IMR-90 (cell line): ENCODE data around the gene ANKDD1B. TPM values are rescaled to one million over a fixed set of nuclear protein-coding genes. Genes with fewer than 3 reads are reported as not detected.

Source experiments
- ATAC-seq: fragments of 200-7000 bp; cut with Tn5 transposase; 2 replicates; pipeline ENCODE4 v1.9.1; 2020; ENCODE audit warnings: low read depth, mild to moderate bottlenecking, moderate library complexity
- BruUV-seq: library from RNA; stranded (reverse); fragments of 400-500 nt; replicated peaks from 2 replicates; lab custom pipeline; 2021; lab: Mats Ljungman, UMichigan
- CTCF ChIA-PET: fragments of 300-600 bp; formaldehyde crosslinking; extraction: SDS; loops from one replicate; lab custom pipeline; 2021; ENCODE audit warnings: antibody characterized with exemption; lab: Yijun Ruan, JAX
- POLR2A ChIA-PET: fragments of 300-600 bp; sonication (Branson Sonifier 250); formaldehyde crosslinking; loops from one replicate; lab custom pipeline; 2022; ENCODE audit warnings: antibody characterized with exemption; ENCODE audit not compliant: unreplicated experiment; lab: Charles Lee
- DNase-seq: peaks from one replicate; pipeline ENCODE4 v3.0.0; 2013
- H2AFZ ChIP-seq: replicated peaks from 2 replicates; pipeline ENCODE3; 2013; ENCODE audit warnings: low read length, mild to moderate bottlenecking; ENCODE audit not compliant: poor library complexity
- H2AK5ac ChIP-seq: 2 replicates; pipeline ENCODE4 v1.6.1; 2013; ENCODE audit warnings: low read depth, low read length, inconsistent platforms
- H2AK9ac ChIP-seq: replicated peaks from 2 replicates; pipeline ENCODE3; 2013; ENCODE audit warnings: mild to moderate bottlenecking, low read depth, low read length, moderate library complexity; ENCODE audit not compliant: poor library complexity
- H2BK120ac ChIP-seq: 2 replicates; pipeline ENCODE4 v1.6.1; 2013; ENCODE audit warnings: low read depth, low read length, inconsistent platforms
- H2BK15ac ChIP-seq: 3 replicates; pipeline ENCODE4 v1.6.1; 2013; ENCODE audit warnings: low read depth, low read length, inconsistent platforms
- H2BK20ac ChIP-seq: 2 replicates; pipeline ENCODE4 v1.6.1; 2013; ENCODE audit warnings: low read depth, mild to moderate bottlenecking, inconsistent platforms, low read length, moderate library complexity
- H2BK5ac ChIP-seq: 2 replicates; pipeline ENCODE4 v1.6.1; 2013; ENCODE audit warnings: mild to moderate bottlenecking, low read depth, low read length, inconsistent platforms; ENCODE audit not compliant: poor library complexity, severe bottlenecking
- H3K14ac ChIP-seq: replicated peaks from 2 replicates; pipeline ENCODE4 v1.6.1; 2013; ENCODE audit warnings: low read depth, low read length, inconsistent platforms
- H3K18ac ChIP-seq: 2 replicates; pipeline ENCODE4 v1.6.1; 2013; ENCODE audit warnings: low read depth, low read length, control low read depth
- H3K23ac ChIP-seq: 2 replicates; pipeline ENCODE4 v1.6.1; 2013; ENCODE audit warnings: low read depth, low read length, inconsistent platforms
- H3K27ac ChIP-seq: 2 replicates; pipeline ENCODE4 v1.5.1; 2013; ENCODE audit warnings: mild to moderate bottlenecking, control low read depth, low read length; ENCODE audit not compliant: insufficient read depth
- H3K27me3 ChIP-seq: 2 replicates; pipeline ENCODE4 v1.6.1; 2013; ENCODE audit warnings: low read length; ENCODE audit not compliant: control insufficient read depth, insufficient read depth
- H3K36me3 ChIP-seq: 2 replicates; pipeline ENCODE4 v1.6.1; 2013; ENCODE audit warnings: low read length, mixed read lengths; ENCODE audit not compliant: control insufficient read depth, insufficient read depth
- H3K4ac ChIP-seq: 2 replicates; pipeline ENCODE4 v1.6.1; 2013; ENCODE audit warnings: low read depth, low read length, inconsistent platforms
- H3K4me1 ChIP-seq: 2 replicates; pipeline ENCODE4 v1.6.1; 2013; ENCODE audit warnings: low read length, mixed read lengths; ENCODE audit not compliant: control insufficient read depth, insufficient read depth
- H3K4me2 ChIP-seq: 2 replicates; pipeline ENCODE4 v1.6.1; 2013; ENCODE audit warnings: low read depth, mild to moderate bottlenecking, control low read depth, low read length, moderate library complexity
- H3K4me3 ChIP-seq: 2 replicates; pipeline ENCODE4 v1.5.1; 2013; ENCODE audit warnings: low read depth, mild to moderate bottlenecking, control low read depth, low read length, moderate library complexity; ENCODE audit not compliant: insufficient read depth
- H3K56ac ChIP-seq: 2 replicates; pipeline ENCODE4 v1.6.1; 2013; ENCODE audit warnings: low read length, inconsistent platforms; ENCODE audit not compliant: insufficient read depth; ENCODE audit errors: extremely low read depth
- H3K79me1 ChIP-seq, 2 experiments: 2 replicates each; pipeline ENCODE4 v1.6.1; 2013; ENCODE audit warnings: low read length in 2 of 2, inconsistent platforms in 1 of 2, low read depth in 1 of 2
- H3K9ac ChIP-seq: 2 replicates; pipeline ENCODE4 v1.6.1; 2013; ENCODE audit warnings: low read depth, low read length, control low read depth
- H3K9me1 ChIP-seq: 2 replicates; pipeline ENCODE4 v1.6.1; 2013; ENCODE audit warnings: low read length, inconsistent platforms; ENCODE audit not compliant: insufficient read depth
- H3K9me3 ChIP-seq: 2 replicates; pipeline ENCODE4 v1.6.1; 2013; ENCODE audit warnings: low read length; ENCODE audit not compliant: control insufficient read depth, insufficient read depth
- H4K20me1 ChIP-seq: 2 replicates; pipeline ENCODE4 v1.6.1; 2013; ENCODE audit warnings: low read length, inconsistent platforms; ENCODE audit not compliant: insufficient read depth
- H4K5ac ChIP-seq: 2 replicates; pipeline ENCODE4 v1.6.1; 2013; ENCODE audit warnings: mild to moderate bottlenecking, low read depth, low read length, control low read depth
- H4K8ac ChIP-seq, 2 experiments: 2 replicates each; pipeline ENCODE4 v1.6.1; 2013; ENCODE audit warnings: low read depth in 2 of 2, low read length in 2 of 2, control low read depth in 1 of 2, inconsistent platforms in 1 of 2
- H4K91ac ChIP-seq: 2 replicates; pipeline ENCODE4 v1.6.1; 2013; ENCODE audit warnings: low read depth, low read length, inconsistent platforms; ENCODE audit not compliant: insufficient read depth
- BHLHE40 ChIP-seq: fragments of 150-350 bp; IDR thresholded peaks from 2 replicates; pipeline ENCODE4 v1.6.1; 2016; ENCODE audit warnings: mild to moderate bottlenecking, low read depth, low read length
- CEBPB ChIP-seq: IDR thresholded peaks from 2 replicates; pipeline ENCODE4 v1.6.1; 2012; ENCODE audit warnings: low read depth, low read length, improper control_type of control experiment
- CHD1 ChIP-seq: IDR thresholded peaks from 2 replicates; pipeline ENCODE4 v1.6.1; 2012; ENCODE audit warnings: low read depth, low read length, improper control_type of control experiment
- CTCF ChIP-seq: conservative IDR thresholded peaks from 2 replicates; pipeline ENCODE4 v1.5.1; 2012; ENCODE audit warnings: mild to moderate bottlenecking, low read depth, low read length, improper control_type of control experiment
- FOS ChIP-seq: fragments of 150-350 bp; IDR thresholded peaks from 2 replicates; pipeline ENCODE4 v1.6.1; 2016; ENCODE audit warnings: low read depth, low read length
- MAFK ChIP-seq: IDR thresholded peaks from 2 replicates; pipeline ENCODE4 v1.6.1; 2012; ENCODE audit warnings: low read depth, low read length, improper control_type of control experiment
- MAZ ChIP-seq: IDR thresholded peaks from 2 replicates; pipeline ENCODE4 v1.6.1; 2012; ENCODE audit warnings: low read depth, mild to moderate bottlenecking, low read length, improper control_type of control experiment, moderate library complexity, borderline replicate concordance
- MXI1 ChIP-seq: IDR thresholded peaks from 2 replicates; pipeline ENCODE4 v1.6.1; 2012; ENCODE audit warnings: low read depth, mild to moderate bottlenecking, low read length, moderate library complexity, borderline replicate concordance
- NFE2L2 ChIP-seq: fragments of 150-350 bp; IDR thresholded peaks from 2 replicates; pipeline ENCODE4 v1.6.1; 2016; ENCODE audit warnings: low read depth, mild to moderate bottlenecking, low read length
- POLR2A ChIP-seq: IDR thresholded peaks from 2 replicates; pipeline ENCODE4 v1.6.1; 2012; ENCODE audit warnings: mild to moderate bottlenecking, low read depth, low read length
- RAD21 ChIP-seq: IDR thresholded peaks from 2 replicates; pipeline ENCODE4 v1.6.1; 2012; ENCODE audit warnings: low read length, improper control_type of control experiment
- RCOR1 ChIP-seq: IDR thresholded peaks from 2 replicates; pipeline ENCODE4 v1.6.1; 2012; ENCODE audit warnings: mild to moderate bottlenecking, low read length, improper control_type of control experiment; ENCODE audit not compliant: insufficient replicate concordance
- RFX5 ChIP-seq: IDR thresholded peaks from 2 replicates; pipeline ENCODE4 v1.8.0; 2012; ENCODE audit warnings: low read depth, mild to moderate bottlenecking, low read length, moderate library complexity
- SMC3 ChIP-seq: fragments of 150-350 bp; IDR thresholded peaks from 2 replicates; pipeline ENCODE4 v1.6.1; 2016; ENCODE audit warnings: low read depth, mild to moderate bottlenecking, antibody characterized with exemption, low read length, moderate library complexity
- USF2 ChIP-seq: fragments of 150-350 bp; IDR thresholded peaks from 2 replicates; pipeline ENCODE4 v1.6.1; 2017; ENCODE audit warnings: mild to moderate bottlenecking, antibody characterized with exemption, low read length, low read depth
- WGBS, 2 experiments: methylation state at CpG; one replicate each; pipeline versions ENCODE4 v1.1.5 to v1.1.7; 2013; ENCODE audit warnings: missing lambda C conversion rate in 2 of 2; ENCODE audit not compliant: insufficient read length in 1 of 2; ENCODE audit errors: extremely low coverage in 2 of 2; 5-methylcytosine and 5-hydroxymethylcytosine counted together
- dilution Hi-C: fragments of 300-500 bp; cut with HindIII; formaldehyde crosslinking; loops from one replicate; pipeline ENCODE4 v1.14.3; 2018; ENCODE audit warnings: low sequenced_read_pairs; ENCODE audit not compliant: unreplicated experiment
- in situ Hi-C: fragments of 300-500 bp; cut with MboI; formaldehyde crosslinking; loops from 3 replicates; pipeline ENCODE4 v1.14.3; 2019; ENCODE audit warnings: low sequenced_read_pairs, inconsistent platforms, mixed read lengths
- intact Hi-C: fragments of 100-400 bp; cut with micrococcal nuclease; formaldehyde crosslinking; loops from 2 replicates; pipeline ENCODE4 v1.10.0; 2022
- polyA plus RNA-seq, 3 experiments: library from polyadenylated mRNA; depleted of rRNA; stranded (reverse); fragments of >200 nt; gene quantifications; 2 replicates each; pipeline ENCODE4 v1.2.3, GENCODE V29; 2012; ENCODE audit warnings: low replicate concordance in 1 of 3
- total RNA-seq: library from RNA; depleted of rRNA; stranded (reverse); fragments of >200 nt; gene quantifications from 2 replicates; pipeline ENCODE4 v1.2.3, GENCODE V29; 2012

The ANKDD1B gene
- total and polyA plus RNA-seq, 2 of the 4 experiments (the other 2 are of a cell fraction): 0.24 TPM; not detected in 1

- no peak overlapping the region for H2AK5ac ChIP-seq
- peak overlapping the region; percentile 100 for H2AFZ ChIP-seq
- no TSS peak for BruUV-seq
- peak overlapping the region; percentile 66 for H4K5ac ChIP-seq
- WGBS, 2 experiments: 0% methylated on average over 2 of the region's 7 CpGs; no CpG with 5 or more reads in 1 of the 2 experiments
- H3K4me2 ChIP-seq: peak overlapping the region; percentile 68
- ChIA-PET CTCF (no interaction called here), POLR2A (no interaction called here)
- peaks cover 6% of the 10 kb centered on the region; the same call in 1 of the 2 replicates for H3K9me1 ChIP-seq
- peak overlapping the region; percentile 85 for H3K4ac ChIP-seq
- TF ChIP-seq USF2 (no peak), MXI1 (no peak), NFE2L2 (no peak), MAZ (no peak), SMC3 (no peak), CHD1 (no peak), RCOR1 (no peak), FOS (no peak), CTCF (no peak), CEBPB (no peak), POLR2A (no peak), RFX5 (no peak), BHLHE40 (no peak), MAFK (no peak), RAD21 (no peak)
- H3K9me3 ChIP-seq: no peaks in the 10 kb centered on the region
- peak overlapping the region; percentile 73 for H3K9ac ChIP-seq
- no peaks in the 10 kb centered on the region for H4K20me1 ChIP-seq
- H2BK5ac ChIP-seq: peak overlapping the region; percentile 34
- DNase-seq: no peak
- peak overlapping the region; percentile 76 for H3K14ac ChIP-seq
- H3K56ac ChIP-seq: peak overlapping the region; percentile 91
- H4K8ac ChIP-seq: peak overlapping the region; percentile 50 to 96
- H3K4me1 ChIP-seq: no peaks in the 10 kb centered on the region
- H3K18ac ChIP-seq: no peak overlapping the region
- intact Hi-C loops (no loop called here), dilution Hi-C loops (no loop called here), in situ Hi-C loops (no loop called here)
- 0 out of 2 replicates have a peak overlapping the region, but pooled peaks have one; percentile 9 for H2BK120ac ChIP-seq
- H3K79me1 ChIP-seq: peaks cover 10 to 37% of the 10 kb centered on the region in 2 experiments
- H3K27ac ChIP-seq: peak overlapping the region; percentile 44
- peak overlapping the region; percentile 90 for H2AK9ac ChIP-seq
- no peak overlapping the region for H2BK20ac ChIP-seq
- peak overlapping the region; percentile 9 for H4K91ac ChIP-seq
- no peaks in the 10 kb centered on the region for H3K27me3 ChIP-seq
- H3K36me3 ChIP-seq: peaks cover 3% of the 10 kb centered on the region; the same call in 1 of the 2 replicates
- H2BK15ac ChIP-seq: no peak overlapping the region
- H3K23ac ChIP-seq: peak overlapping the region; percentile 33; the same call in 1 of the 2 replicates
- peak overlapping the region; percentile 90 for H3K4me3 ChIP-seq
- ATAC-seq: peak; percentile 19
Observed at GRCh38 chr5:75716715-75717081, 105.4 kb downstream of the ANKDD1B start.
